HG03354 (cell line): Measurements from ENCODE around the gene CD72.
"Not testable (repeated sequence)": the region's sequence is repeated elsewhere in the genome, so short reads cannot be mapped to it uniquely, and the experiment has no call there.

Experiments
- ATAC-seq: cut with Tn5 transposase; IDR thresholded peaks from one replicate; pipeline ENCODE4 v1.9.1; 2021; ENCODE audit warnings: mild to moderate bottlenecking; ENCODE audit not compliant: unreplicated experiment, poor library complexity, severe bottlenecking

CD72 gene

GRCh38 chr9:35650341-35651158, 32.3 kb upstream of the CD72 start, which contains the start of gene SIT1:
TSS of gene SIT1 (minus strand) at chr9:35650931. CDS start at chr9:35650853, 78 bp downstream.
- no peak for ATAC-seq

- no peak for ATAC-seq
These were observed 31.5 kb upstream of the CD72 start for GRCh38 chr9:35649431-35650340.

- ATAC-seq = peak; percentile 87
These were observed 28.5 kb upstream of the CD72 start for GRCh38 chr9:35646533-35647265.

GRCh38 chr9:35646153-35646532, 27.9 kb upstream of the CD72 start:
- ATAC-seq = no peak

- not testable (repeated sequence) for ATAC-seq
These were observed 27.5 kb upstream of the CD72 start for GRCh38 chr9:35645736-35646135.

- no peak for ATAC-seq
These were observed 24.8 kb upstream of the CD72 start for GRCh38 chr9:35643046-35643445.

- not testable (repeated sequence) for ATAC-seq
These were observed 23.3 kb upstream of the CD72 start for GRCh38 chr9:35641478-35641877.

GRCh38 chr9:35640431-35640830, 22.2 kb upstream of the CD72 start:
- ATAC-seq = not testable (repeated sequence)

GRCh38 chr9:35639631-35640030, 21.4 kb upstream of the CD72 start:
- ATAC-seq = no peak

GRCh38 chr9:35639225-35639624, 21.0 kb upstream of the CD72 start:
- not testable (repeated sequence) for ATAC-seq

- ATAC-seq = not testable (repeated sequence)
These were observed 20.5 kb upstream of the CD72 start for GRCh38 chr9:35638751-35639150.

- not testable (repeated sequence) for ATAC-seq
These were observed 19.3 kb upstream of the CD72 start for GRCh38 chr9:35637427-35637955.

GRCh38 chr9:35636877-35637246, 18.6 kb upstream of the CD72 start:
- not testable (repeated sequence) for ATAC-seq

GRCh38 chr9:35636135-35636876, 18.1 kb upstream of the CD72 start:
- no peak for ATAC-seq

GRCh38 chr9:35635730-35636129, 17.5 kb upstream of the CD72 start:
- no peak for ATAC-seq

GRCh38 chr9:35629597-35629996, 11.4 kb upstream of the CD72 start:
- no peak for ATAC-seq

- no peak for ATAC-seq
These were observed 10.3 kb upstream of the CD72 start for GRCh38 chr9:35628389-35628991.

GRCh38 chr9:35627575-35627974, 9.4 kb upstream of the CD72 start:
- no peak for ATAC-seq

GRCh38 chr9:35619800-35620158, 1.6 kb upstream of the CD72 start:
- peak; percentile 72 for ATAC-seq
